CD14-positive monocyte (primary cell): ENCODE measurements around the gene ATL3. TPM values are rescaled to one million over a fixed set of nuclear protein-coding genes. Genes with fewer than 3 reads are reported as not detected.
A peak's percentile ranks its signal among the peaks of the same experiment; 100 is the strongest.

Experiments
- DNase-seq, 3 donors: peaks; one replicate each; pipeline ENCODE4 v3.0.0-alpha.2; 2011 to 2022
- H2AFZ ChIP-seq: 2 replicates; pipeline ENCODE4 v1.6.0; 2012; ENCODE audit warnings: mild to moderate bottlenecking, low read depth, low read length, inconsistent platforms; ENCODE audit not compliant: insufficient read depth, poor library complexity, severe bottlenecking
- H3K27ac ChIP-seq, 2 donors: 1 replicate in 1 of 2; 2 replicates in 1 of 2; pipeline ENCODE4 v1.5.1; 2012 to 2013; ENCODE audit warnings: low read length in 2 of 2, control low read depth in 1 of 2, inconsistent platforms in 1 of 2, low read depth in 1 of 2, mild to moderate bottlenecking in 1 of 2
- H3K27me3 ChIP-seq, 2 donors: one replicate each; pipeline versions ENCODE4 v1.6.0 to v1.6.1; 2011 to 2013; ENCODE audit warnings: low read length in 2 of 2; ENCODE audit not compliant: control insufficient read depth in 2 of 2, insufficient read depth in 2 of 2
- H3K36me3 ChIP-seq, 2 donors: replicated peaks in 1 of 2; 1 replicate in 1 of 2; 2 replicates in 1 of 2; pipeline versions ENCODE4 v1.5.1 to v1.6.1; 2012 to 2013; ENCODE audit warnings: low read length in 2 of 2, control low read depth in 1 of 2, inconsistent platforms in 1 of 2, mild to moderate bottlenecking in 1 of 2; ENCODE audit not compliant: insufficient read depth in 2 of 2, control insufficient read depth in 1 of 2
- H3K4me1 ChIP-seq, 2 donors: 1 replicate in 1 of 2; 2 replicates in 1 of 2; pipeline versions ENCODE4 v1.5.1 to v1.6.1; 2012 to 2013; ENCODE audit warnings: low read length in 2 of 2, control low read depth in 1 of 2, inconsistent platforms in 1 of 2, mild to moderate bottlenecking in 1 of 2, moderate library complexity in 1 of 2; ENCODE audit not compliant: insufficient read depth in 2 of 2, control insufficient read depth in 1 of 2
- H3K4me2 ChIP-seq: replicated peaks from 2 replicates; pipeline ENCODE3; 2012; ENCODE audit warnings: low read length, moderate library complexity, mild to moderate bottlenecking; ENCODE audit not compliant: poor library complexity, severe bottlenecking; ENCODE audit errors: extremely low read depth
- H3K4me3 ChIP-seq, 3 experiments: fragments of 200-600 bp in 1 of 3; sonication (generic) in 1 of 3; replicated peaks in 1 of 3; 1 replicate in 2 of 3; 2 replicates in 1 of 3; pipeline ENCODE4 v1.5.1; 2011 to 2013; ENCODE audit warnings: low read length in 3 of 3, mild to moderate bottlenecking in 3 of 3, control low read depth in 2 of 3, low read depth in 2 of 3, inconsistent platforms in 1 of 3, moderate library complexity in 1 of 3
- H3K79me2 ChIP-seq: 2 replicates; pipeline ENCODE4 v1.6.0; 2012; ENCODE audit warnings: mild to moderate bottlenecking, control low read depth, inconsistent platforms, low read length, moderate library complexity; ENCODE audit not compliant: insufficient read depth
- H3K9ac ChIP-seq: 2 replicates; pipeline ENCODE4 v1.6.0; 2017; ENCODE audit warnings: low read length, mild to moderate bottlenecking; ENCODE audit not compliant: insufficient read depth, poor library complexity, severe bottlenecking
- H3K9me3 ChIP-seq, 2 donors: replicated peaks in 1 of 2; 1 replicate in 1 of 2; 2 replicates in 1 of 2; pipeline versions ENCODE4 v1.5.1 to v1.6.1; 2012 to 2013; ENCODE audit warnings: low read length in 2 of 2, control low read depth in 1 of 2; ENCODE audit not compliant: control insufficient read depth in 1 of 2, insufficient read depth in 1 of 2
- H4K20me1 ChIP-seq: 2 replicates; pipeline ENCODE4 v1.6.0; 2012; ENCODE audit warnings: mild to moderate bottlenecking, low read length, control low read depth, moderate library complexity; ENCODE audit not compliant: insufficient read depth
- H3K27ac Mint-ChIP-seq, 7 donors: one replicate each; pipeline ENCODE4 v1.8.0; 2020; ENCODE audit warnings: mild to moderate bottlenecking in 7 of 7, mixed read lengths in 7 of 7, moderate library complexity in 6 of 7, inconsistent platforms in 2 of 7
- H3K27me3 Mint-ChIP-seq, 3 donors: one replicate each; pipeline ENCODE4 v1.8.0; 2021 to 2022; ENCODE audit warnings: low read depth in 3 of 3, mild to moderate bottlenecking in 3 of 3, mixed read lengths in 3 of 3, moderate library complexity in 3 of 3, inconsistent platforms in 1 of 3
- H3K36me3 Mint-ChIP-seq, 2 donors: one replicate each; pipeline ENCODE4 v1.8.0; 2020; ENCODE audit warnings: mixed read lengths in 2 of 2, inconsistent platforms in 1 of 2, mild to moderate bottlenecking in 1 of 2
- H3K4me1 Mint-ChIP-seq: one replicate; pipeline ENCODE4 v1.8.0; 2020; ENCODE audit warnings: mild to moderate bottlenecking, mixed read lengths
- H3K4me3 Mint-ChIP-seq, 2 donors: one replicate each; pipeline ENCODE4 v1.8.0; 2020; ENCODE audit warnings: mild to moderate bottlenecking in 2 of 2, mixed read lengths in 2 of 2, moderate library complexity in 1 of 2
- H3K9me3 Mint-ChIP-seq, 7 donors: one replicate each; pipeline ENCODE4 v1.8.0; 2020 to 2022; ENCODE audit warnings: mixed read lengths in 7 of 7, mild to moderate bottlenecking in 6 of 7, moderate library complexity in 6 of 7, inconsistent platforms in 2 of 7
- WGBS: methylation state at CpG from one replicate; pipeline ENCODE4 v1.1.5; 2013; ENCODE audit warnings: missing lambda C conversion rate; ENCODE audit not compliant: insufficient coverage; 5-methylcytosine and 5-hydroxymethylcytosine counted together
- intact Hi-C, 2 donors: fragments of 100-400 bp; cut with micrococcal nuclease; formaldehyde crosslinking; loops; one replicate each; pipeline versions ENCODE4 v1.15.0 to v1.15.1; 2023
- polyA plus RNA-seq, 3 donors: library from polyadenylated mRNA; depleted of rRNA in 1 of 3; unstranded in 2 of 3; stranded (reverse) in 1 of 3; fragments of 300-500 nt in 2 of 3; fragments of >200 nt in 1 of 3; fragmentation: Illumina TruSeq in 2 of 3; gene quantifications; 1 replicate in 2 of 3; 2 replicates in 1 of 3; pipeline ENCODE4 v1.2.3, GENCODE V29; 2012 to 2021
- TF ChIP-seq, protein P1 (sequence below): fragments of 200-600 bp; IDR thresholded peaks from one replicate; pipeline ENCODE4 v1.8.0; 2022; ENCODE audit warnings: antibody characterized with exemption, mild to moderate bottlenecking

ATL3 gene
- polyA plus RNA-seq, 3 donors: 10.6 to 25.5 (median 22.7) TPM

GRCh38 chr11:63613517-63614135 lies 57.5 kb downstream of the ATL3 start:
- WGBS: 2% methylated on average over 42 of the region's 45 CpGs
- Histone ChIP-seq H2AFZ (peak overlapping the region; percentile 89), H3K9ac (peak overlapping the region; percentile 69), H3K4me3 (peak overlapping the region; percentile 54 to 83 (median 67)), H3K79me2 (no peaks in the 10 kb centered on the region), H3K4me2 (peak overlapping the region; percentile 98), H3K9me3 (no peaks in the 10 kb centered on the region), H3K36me3 (no peaks in the 10 kb centered on the region), H3K4me1 (peaks cover 23 to 73% of the 10 kb centered on the region in 2 donors), H4K20me1 (no peaks in the 10 kb centered on the region), H3K27ac (peak overlapping the region in 1 of 2 donors; percentile 26), H3K27me3 (peaks cover 0 to 25% of the 10 kb centered on the region in 2 donors)
- peaks cover 0 to 9% (median 0%) of the 10 kb centered on the region in 7 donors for H3K9me3 Mint-ChIP-seq
- peaks cover 47% of the 10 kb centered on the region for H3K4me1 Mint-ChIP-seq
- peak overlapping the region; percentile 84 to 92 for H3K4me3 Mint-ChIP-seq
- TF ChIP-seq, protein P1, sequence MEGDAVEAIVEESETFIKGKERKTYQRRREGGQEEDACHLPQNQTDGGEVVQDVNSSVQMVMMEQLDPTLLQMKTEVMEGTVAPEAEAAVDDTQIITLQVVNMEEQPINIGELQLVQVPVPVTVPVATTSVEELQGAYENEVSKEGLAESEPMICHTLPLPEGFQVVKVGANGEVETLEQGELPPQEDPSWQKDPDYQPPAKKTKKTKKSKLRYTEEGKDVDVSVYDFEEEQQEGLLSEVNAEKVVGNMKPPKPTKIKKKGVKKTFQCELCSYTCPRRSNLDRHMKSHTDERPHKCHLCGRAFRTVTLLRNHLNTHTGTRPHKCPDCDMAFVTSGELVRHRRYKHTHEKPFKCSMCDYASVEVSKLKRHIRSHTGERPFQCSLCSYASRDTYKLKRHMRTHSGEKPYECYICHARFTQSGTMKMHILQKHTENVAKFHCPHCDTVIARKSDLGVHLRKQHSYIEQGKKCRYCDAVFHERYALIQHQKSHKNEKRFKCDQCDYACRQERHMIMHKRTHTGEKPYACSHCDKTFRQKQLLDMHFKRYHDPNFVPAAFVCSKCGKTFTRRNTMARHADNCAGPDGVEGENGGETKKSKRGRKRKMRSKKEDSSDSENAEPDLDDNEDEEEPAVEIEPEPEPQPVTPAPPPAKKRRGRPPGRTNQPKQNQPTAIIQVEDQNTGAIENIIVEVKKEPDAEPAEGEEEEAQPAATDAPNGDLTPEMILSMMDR: no peak
- H3K36me3 Mint-ChIP-seq: peaks cover 4 to 8% of the 10 kb centered on the region in 2 donors
- intact Hi-C loops: no loop called here
- H3K27ac Mint-ChIP-seq: peak overlapping the region in 4 of 7 donors; percentile 45 to 82 (median 70)
- peak in 1 of 3 donors; percentile 40 for DNase-seq
- peaks cover 20 to 27% (median 27%) of the 10 kb centered on the region in 3 donors for H3K27me3 Mint-ChIP-seq

DNA sequence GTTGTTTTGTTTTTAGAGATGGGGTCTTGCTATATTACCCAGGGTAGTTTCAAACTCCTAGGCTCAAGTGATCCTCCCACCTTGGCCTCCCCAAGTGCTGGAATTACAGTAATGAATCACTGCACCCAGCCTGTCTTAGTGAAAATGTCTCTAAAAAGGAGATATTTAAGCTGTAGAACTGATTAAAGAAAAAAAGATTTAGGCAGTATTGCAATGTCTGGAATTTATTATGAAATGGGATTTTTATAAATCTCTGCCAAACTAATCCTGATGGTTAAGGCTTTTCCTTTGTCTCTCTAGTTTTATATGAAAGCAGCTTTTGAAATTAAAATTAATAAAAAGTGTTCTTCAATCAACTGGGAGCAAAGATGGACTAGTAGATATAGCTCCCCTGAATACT lies 59.0 kb downstream of the ATL3 start:
- Histone ChIP-seq H3K79me2 (no peaks in the 10 kb centered on the region), H3K4me2 (no peak overlapping the region), H3K36me3 (no peaks in the 10 kb centered on the region), H3K27me3 (peaks cover 0 to 25% of the 10 kb centered on the region in 2 donors), H4K20me1 (no peaks in the 10 kb centered on the region), H2AFZ (no peak overlapping the region), H3K27ac (no peak overlapping the region), H3K9me3 (no peaks in the 10 kb centered on the region), H3K4me3 (no peak overlapping the region), H3K9ac (no peak overlapping the region), H3K4me1 (peaks cover 23 to 59% of the 10 kb centered on the region in 2 donors)
- H3K36me3 Mint-ChIP-seq: peaks cover 8% of the 10 kb centered on the region in 2 donors
- TF ChIP-seq, protein P1: no peak
- no peak for DNase-seq
- peak overlapping the region in 1 of 2 donors; percentile 92 for H3K4me3 Mint-ChIP-seq
- H3K27me3 Mint-ChIP-seq: peaks cover 20 to 27% (median 27%) of the 10 kb centered on the region in 3 donors
- peaks cover 43% of the 10 kb centered on the region for H3K4me1 Mint-ChIP-seq
- H3K27ac Mint-ChIP-seq: no peak overlapping the region
- peaks cover 0 to 9% (median 0%) of the 10 kb centered on the region in 7 donors for H3K9me3 Mint-ChIP-seq
- intact Hi-C loops: no loop called here
